Activated CD4-positive, alpha-beta T cell treated with anti-CD3 and anti-CD28 coated beads for 48 hours (primary cell): ENCODE results near the gene DRC1.

Source experiments
- DNase-seq: peaks from one replicate; pipeline ENCODE4 v3.0.0-alpha.2; 2020

DRC1 gene

GRCh38 chr2:26400723-26401122 lies 997 bp upstream of the DRC1 start:
- DNase-seq, result no peak

GRCh38 chr2:26407526-26407925 lies 5.8 kb downstream of the DRC1 start:
- DNase-seq, result no peak

GRCh38 chr2:26409785-26410184 lies 8.1 kb downstream of the DRC1 start:
- no peak for DNase-seq

- no peak for DNase-seq
Measured at GRCh38 chr2:26410764-26411243, 9.1 kb downstream of the DRC1 start.

GRCh38 chr2:26411419-26411818 lies 9.7 kb downstream of the DRC1 start:
- DNase-seq, result no peak

- DNase-seq, result peak; percentile 21
Measured at GRCh38 chr2:26412091-26412673, 10.5 kb downstream of the DRC1 start.

- no peak for DNase-seq
Measured at GRCh38 chr2:26414311-26414710, 12.6 kb downstream of the DRC1 start.

- no peak for DNase-seq
Measured at GRCh38 chr2:26421961-26422360, 20.2 kb downstream of the DRC1 start.

GRCh38 chr2:26422947-26423629 lies 21.4 kb downstream of the DRC1 start:
- DNase-seq, result no peak

- no peak for DNase-seq
Measured at GRCh38 chr2:26423750-26424149, 22.0 kb downstream of the DRC1 start.

- no peak for DNase-seq
Measured at GRCh38 chr2:26424221-26424620, 22.5 kb downstream of the DRC1 start.

GRCh38 chr2:26428846-26429245 lies 27.1 kb downstream of the DRC1 start:
- DNase-seq, result no peak

GRCh38 chr2:26429779-26430578 lies 28.3 kb downstream of the DRC1 start:
- DNase-seq, result no peak

- DNase-seq, result no peak
Measured at GRCh38 chr2:26430826-26431225, 29.1 kb downstream of the DRC1 start.

- DNase-seq, result no peak
Measured at GRCh38 chr2:26432363-26432762, 30.6 kb downstream of the DRC1 start.

- DNase-seq, result no peak
Measured at GRCh38 chr2:26432859-26433258, 31.1 kb downstream of the DRC1 start.

GRCh38 chr2:26435106-26435505 lies 33.4 kb downstream of the DRC1 start:
- DNase-seq, result no peak

- no peak for DNase-seq
Measured at GRCh38 chr2:26438526-26438925, 36.8 kb downstream of the DRC1 start.

GRCh38 chr2:26438926-26439325 lies 37.2 kb downstream of the DRC1 start:
- no peak for DNase-seq

GRCh38 chr2:26442301-26442700 lies 40.6 kb downstream of the DRC1 start:
- DNase-seq, result no peak

GRCh38 chr2:26442707-26443106 lies 41.0 kb downstream of the DRC1 start:
- DNase-seq, result no peak

- no peak for DNase-seq
Measured at GRCh38 chr2:26444236-26444635, 42.5 kb downstream of the DRC1 start.

GRCh38 chr2:26448651-26449050 lies 46.9 kb downstream of the DRC1 start:
- no peak for DNase-seq
